Esophagus muscularis mucosa (tissue), 4 donors: ENCODE data around the gene CNOT4.

Experiments
- EP300 ChIP-seq: sonication (generic); formaldehyde crosslinking; IDR thresholded peaks from one replicate; pipeline ENCODE4 v1.6.1; 2017; ENCODE audit warnings: antibody characterized with exemption
- POLR2A ChIP-seq: fragments of 450-650 bp; IDR thresholded peaks from one replicate; pipeline ENCODE4 v1.6.1; 2017; ENCODE audit warnings: antibody characterized with exemption, moderate library complexity, mild to moderate bottlenecking, low read depth
- POLR2AphosphoS5 ChIP-seq, 2 donors: sonication (generic); formaldehyde crosslinking; IDR thresholded peaks; one replicate each; pipeline ENCODE4 v1.6.1; 2017; ENCODE audit warnings: antibody characterized with exemption in 2 of 2
- TF ChIP-seq, protein P1 (sequence below), 3 experiments: fragments of 200-600 bp in 2 of 3; fragments of 450-650 bp in 1 of 3; sonication (generic) in 2 of 3; IDR thresholded peaks; one replicate each; pipeline ENCODE4 v1.5.1; 2017 to 2019; ENCODE audit warnings: antibody characterized with exemption in 3 of 3, mild to moderate bottlenecking in 2 of 3, moderate library complexity in 1 of 3

DNA sequence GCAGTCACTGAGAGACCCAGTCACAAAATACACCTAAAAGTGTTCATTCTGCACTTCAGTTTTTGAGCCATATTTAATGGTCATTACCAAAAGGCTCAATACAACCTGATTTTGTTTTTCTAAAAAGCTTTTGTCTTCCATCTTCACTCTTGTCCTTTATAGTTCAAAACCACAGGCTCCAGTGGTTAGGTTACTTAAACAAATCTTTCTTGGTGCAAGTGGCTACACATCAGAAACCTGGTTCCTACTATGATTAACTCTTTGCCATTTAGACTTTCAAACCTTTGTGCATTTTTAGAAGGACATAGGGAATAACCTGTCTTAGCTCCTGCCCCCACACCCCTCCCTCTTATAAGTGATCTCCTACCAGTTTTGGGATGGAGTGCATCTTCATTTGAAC is 140.5 kb downstream of the CNOT4 start:
- TF ChIP-seq POLR2AphosphoS5 (IDR thresholded peaks at IDR 0.05) (no peak), POLR2A (no peak), EP300 (no peak)
- TF ChIP-seq, protein P1, sequence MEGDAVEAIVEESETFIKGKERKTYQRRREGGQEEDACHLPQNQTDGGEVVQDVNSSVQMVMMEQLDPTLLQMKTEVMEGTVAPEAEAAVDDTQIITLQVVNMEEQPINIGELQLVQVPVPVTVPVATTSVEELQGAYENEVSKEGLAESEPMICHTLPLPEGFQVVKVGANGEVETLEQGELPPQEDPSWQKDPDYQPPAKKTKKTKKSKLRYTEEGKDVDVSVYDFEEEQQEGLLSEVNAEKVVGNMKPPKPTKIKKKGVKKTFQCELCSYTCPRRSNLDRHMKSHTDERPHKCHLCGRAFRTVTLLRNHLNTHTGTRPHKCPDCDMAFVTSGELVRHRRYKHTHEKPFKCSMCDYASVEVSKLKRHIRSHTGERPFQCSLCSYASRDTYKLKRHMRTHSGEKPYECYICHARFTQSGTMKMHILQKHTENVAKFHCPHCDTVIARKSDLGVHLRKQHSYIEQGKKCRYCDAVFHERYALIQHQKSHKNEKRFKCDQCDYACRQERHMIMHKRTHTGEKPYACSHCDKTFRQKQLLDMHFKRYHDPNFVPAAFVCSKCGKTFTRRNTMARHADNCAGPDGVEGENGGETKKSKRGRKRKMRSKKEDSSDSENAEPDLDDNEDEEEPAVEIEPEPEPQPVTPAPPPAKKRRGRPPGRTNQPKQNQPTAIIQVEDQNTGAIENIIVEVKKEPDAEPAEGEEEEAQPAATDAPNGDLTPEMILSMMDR (IDR thresholded peaks at IDR 0.05) = no peak
